Measurements from ENCODE around the gene GALNT7.

The GALNT7 gene

DNA sequence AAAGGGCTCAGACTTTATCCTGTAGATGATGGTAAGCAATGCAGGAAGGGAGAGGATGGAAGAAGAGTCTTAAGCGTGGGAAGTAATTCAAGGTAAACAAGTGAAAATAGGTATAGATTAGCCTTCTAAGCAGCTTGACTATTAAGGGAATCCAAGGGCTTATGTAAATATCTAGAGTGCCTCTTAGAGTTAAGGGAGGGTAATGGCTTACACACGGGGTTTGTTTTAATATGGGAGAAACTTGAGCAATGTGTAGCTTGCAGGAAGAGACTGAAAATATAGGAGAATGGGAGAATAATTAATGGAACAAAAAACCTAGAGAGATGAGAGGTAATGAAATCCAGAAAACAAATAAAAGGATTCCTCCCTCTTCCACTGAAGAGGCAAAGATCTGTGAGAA, 189.3 kb downstream of the GALNT7 start:
- ChIA-PET POLR2A (interaction anchor here (0.8 to 3.0 kb wide), 2 partner anchors 12 to 23 kb away, joined by 3 to 14 read pairs; partner anchors contain the start of gene HMGB2), CTCF (interaction anchor here (1.0 to 2.2 kb wide), 2 partner anchors 39 to 56 kb away, joined by 3 to 7 read pairs; no protein-coding TSS in a partner anchor)
- Histone ChIP-seq H3K9me3 (ENCODE audit: control insufficient read depth, insufficient read depth, low read depth, low read length) (no peaks in the 10 kb centered on the region), H3K27ac (ENCODE audit: extremely low read depth, low read depth, low read length) (no peak overlapping the region), H3K36me3 (ENCODE audit: control insufficient read depth in 2 of 2, insufficient read depth in 1 of 2, low read length in 2 of 2) (no peaks in the 10 kb centered on the region), H3K4me3 (ENCODE audit: low read depth, low read length) (no peak overlapping the region), H3K4me1 (ENCODE audit: control insufficient read depth, insufficient read depth, low read length) (no peaks in the 10 kb centered on the region)
- TF ChIP-seq ZNF266 (tag by site-specific recombination; IDR thresholded peaks at IDR 0.05; ENCODE audit: low read depth) (no peak), ZNF692 (tag by site-specific recombination; IDR thresholded peaks at IDR 0.05) (no peak), SALL2 (tag by site-specific recombination; IDR thresholded peaks at IDR 0.05; ENCODE audit: borderline replicate concordance) (no peak), ZNF302 (tag by site-specific recombination; IDR thresholded peaks at IDR 0.05; ENCODE audit: low read depth) (no peak), MYNN (tag by site-specific recombination; IDR thresholded peaks at IDR 0.05; ENCODE audit: borderline replicate concordance) (no peak), ZNF169 (tag by site-specific recombination; IDR thresholded peaks at IDR 0.05) (no peak)

DNA sequence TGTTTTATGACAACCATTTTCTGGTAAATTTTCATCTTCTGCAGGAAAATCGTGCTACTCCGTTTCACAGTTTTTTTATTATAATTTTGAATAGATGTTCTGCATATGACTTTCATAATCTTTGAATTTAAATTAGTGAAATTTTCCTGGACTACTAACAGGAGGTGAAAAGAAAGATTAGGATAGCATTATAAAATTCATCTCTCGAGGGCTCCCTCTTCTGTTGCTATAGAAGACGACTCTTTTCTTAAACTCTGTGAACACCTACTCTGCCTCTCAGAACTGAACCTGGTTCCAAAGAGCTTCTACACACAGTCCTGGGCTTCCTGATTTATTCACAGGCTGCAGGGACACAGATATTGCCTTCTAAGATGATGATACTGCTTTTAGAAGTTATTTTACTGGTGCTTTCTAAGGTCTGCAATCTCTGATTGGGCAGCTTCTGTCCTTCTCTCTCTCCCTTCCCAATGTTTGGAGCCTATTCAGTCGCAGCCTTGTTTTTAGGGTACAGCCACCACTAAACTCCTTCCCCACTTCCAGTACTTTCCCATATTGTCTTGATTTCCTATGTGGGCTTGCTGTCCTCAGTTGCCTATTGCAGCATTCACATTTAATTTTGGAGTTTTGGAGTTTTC, 192.1 kb downstream of the GALNT7 start:
- Histone ChIP-seq H3K9me3 (ENCODE audit: control insufficient read depth, insufficient read depth, low read depth, low read length) (no peaks in the 10 kb centered on the region), H3K4me3 (ENCODE audit: low read depth, low read length) (no peak overlapping the region), H3K36me3 (ENCODE audit: control insufficient read depth in 2 of 2, insufficient read depth in 1 of 2, low read length in 2 of 2) (no peaks in the 10 kb centered on the region), H3K27ac (ENCODE audit: extremely low read depth, low read depth, low read length) (no peak overlapping the region), H3K4me1 (ENCODE audit: control insufficient read depth, insufficient read depth, low read length) (no peaks in the 10 kb centered on the region)
- POLR2A ChIA-PET, result interaction anchor here (1.3 kb wide), 1 partner anchor 26 kb away, joined by 6 read pairs; the partner anchor contains the start of gene HMGB2
- CTCF ChIA-PET, result interaction anchor here (0.6 to 1.2 kb wide), 6 partner anchors 14 to 551 kb away, joined by 3 to 5 read pairs (median 3); no protein-coding TSS in a partner anchor
- TF ChIP-seq, protein P1, sequence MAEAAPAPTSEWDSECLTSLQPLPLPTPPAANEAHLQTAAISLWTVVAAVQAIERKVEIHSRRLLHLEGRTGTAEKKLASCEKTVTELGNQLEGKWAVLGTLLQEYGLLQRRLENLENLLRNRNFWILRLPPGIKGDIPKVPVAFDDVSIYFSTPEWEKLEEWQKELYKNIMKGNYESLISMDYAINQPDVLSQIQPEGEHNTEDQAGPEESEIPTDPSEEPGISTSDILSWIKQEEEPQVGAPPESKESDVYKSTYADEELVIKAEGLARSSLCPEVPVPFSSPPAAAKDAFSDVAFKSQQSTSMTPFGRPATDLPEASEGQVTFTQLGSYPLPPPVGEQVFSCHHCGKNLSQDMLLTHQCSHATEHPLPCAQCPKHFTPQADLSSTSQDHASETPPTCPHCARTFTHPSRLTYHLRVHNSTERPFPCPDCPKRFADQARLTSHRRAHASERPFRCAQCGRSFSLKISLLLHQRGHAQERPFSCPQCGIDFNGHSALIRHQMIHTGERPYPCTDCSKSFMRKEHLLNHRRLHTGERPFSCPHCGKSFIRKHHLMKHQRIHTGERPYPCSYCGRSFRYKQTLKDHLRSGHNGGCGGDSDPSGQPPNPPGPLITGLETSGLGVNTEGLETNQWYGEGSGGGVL (tag by site-specific recombination; IDR thresholded peaks at IDR 0.05), result no peak
- no peak for TF ChIP-seq ZNF335 (tag by site-specific recombination; conservative IDR thresholded peaks at IDR 0.05)
- no peak for TF ChIP-seq ZNF184 (tag by site-specific recombination; IDR thresholded peaks at IDR 0.05)
- TF ChIP-seq, protein P2, sequence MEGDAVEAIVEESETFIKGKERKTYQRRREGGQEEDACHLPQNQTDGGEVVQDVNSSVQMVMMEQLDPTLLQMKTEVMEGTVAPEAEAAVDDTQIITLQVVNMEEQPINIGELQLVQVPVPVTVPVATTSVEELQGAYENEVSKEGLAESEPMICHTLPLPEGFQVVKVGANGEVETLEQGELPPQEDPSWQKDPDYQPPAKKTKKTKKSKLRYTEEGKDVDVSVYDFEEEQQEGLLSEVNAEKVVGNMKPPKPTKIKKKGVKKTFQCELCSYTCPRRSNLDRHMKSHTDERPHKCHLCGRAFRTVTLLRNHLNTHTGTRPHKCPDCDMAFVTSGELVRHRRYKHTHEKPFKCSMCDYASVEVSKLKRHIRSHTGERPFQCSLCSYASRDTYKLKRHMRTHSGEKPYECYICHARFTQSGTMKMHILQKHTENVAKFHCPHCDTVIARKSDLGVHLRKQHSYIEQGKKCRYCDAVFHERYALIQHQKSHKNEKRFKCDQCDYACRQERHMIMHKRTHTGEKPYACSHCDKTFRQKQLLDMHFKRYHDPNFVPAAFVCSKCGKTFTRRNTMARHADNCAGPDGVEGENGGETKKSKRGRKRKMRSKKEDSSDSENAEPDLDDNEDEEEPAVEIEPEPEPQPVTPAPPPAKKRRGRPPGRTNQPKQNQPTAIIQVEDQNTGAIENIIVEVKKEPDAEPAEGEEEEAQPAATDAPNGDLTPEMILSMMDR (tag by site-specific recombination; IDR thresholded peaks at IDR 0.05), result no peak
- TF ChIP-seq ZNF791 (tag by site-specific recombination; IDR thresholded peaks at IDR 0.05), result no peak
- TF ChIP-seq, protein P3, sequence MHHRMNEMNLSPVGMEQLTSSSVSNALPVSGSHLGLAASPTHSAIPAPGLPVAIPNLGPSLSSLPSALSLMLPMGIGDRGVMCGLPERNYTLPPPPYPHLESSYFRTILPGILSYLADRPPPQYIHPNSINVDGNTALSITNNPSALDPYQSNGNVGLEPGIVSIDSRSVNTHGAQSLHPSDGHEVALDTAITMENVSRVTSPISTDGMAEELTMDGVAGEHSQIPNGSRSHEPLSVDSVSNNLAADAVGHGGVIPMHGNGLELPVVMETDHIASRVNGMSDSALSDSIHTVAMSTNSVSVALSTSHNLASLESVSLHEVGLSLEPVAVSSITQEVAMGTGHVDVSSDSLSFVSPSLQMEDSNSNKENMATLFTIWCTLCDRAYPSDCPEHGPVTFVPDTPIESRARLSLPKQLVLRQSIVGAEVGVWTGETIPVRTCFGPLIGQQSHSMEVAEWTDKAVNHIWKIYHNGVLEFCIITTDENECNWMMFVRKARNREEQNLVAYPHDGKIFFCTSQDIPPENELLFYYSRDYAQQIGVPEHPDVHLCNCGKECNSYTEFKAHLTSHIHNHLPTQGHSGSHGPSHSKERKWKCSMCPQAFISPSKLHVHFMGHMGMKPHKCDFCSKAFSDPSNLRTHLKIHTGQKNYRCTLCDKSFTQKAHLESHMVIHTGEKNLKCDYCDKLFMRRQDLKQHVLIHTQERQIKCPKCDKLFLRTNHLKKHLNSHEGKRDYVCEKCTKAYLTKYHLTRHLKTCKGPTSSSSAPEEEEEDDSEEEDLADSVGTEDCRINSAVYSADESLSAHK (tag by site-specific recombination; IDR thresholded peaks at IDR 0.05), result no peak
- no peak for TF ChIP-seq SP2 (tag by site-specific recombination; IDR thresholded peaks at IDR 0.05)
- TF ChIP-seq ZNF146 (tag by site-specific recombination; IDR thresholded peaks at IDR 0.05), result no peak
- TF ChIP-seq ZNF223 (tag by site-specific recombination; IDR thresholded peaks at IDR 0.05), result no peak
- no peak for TF ChIP-seq ZNF140 (tag by site-specific recombination; IDR thresholded peaks at IDR 0.05)
- TF ChIP-seq, protein P4, sequence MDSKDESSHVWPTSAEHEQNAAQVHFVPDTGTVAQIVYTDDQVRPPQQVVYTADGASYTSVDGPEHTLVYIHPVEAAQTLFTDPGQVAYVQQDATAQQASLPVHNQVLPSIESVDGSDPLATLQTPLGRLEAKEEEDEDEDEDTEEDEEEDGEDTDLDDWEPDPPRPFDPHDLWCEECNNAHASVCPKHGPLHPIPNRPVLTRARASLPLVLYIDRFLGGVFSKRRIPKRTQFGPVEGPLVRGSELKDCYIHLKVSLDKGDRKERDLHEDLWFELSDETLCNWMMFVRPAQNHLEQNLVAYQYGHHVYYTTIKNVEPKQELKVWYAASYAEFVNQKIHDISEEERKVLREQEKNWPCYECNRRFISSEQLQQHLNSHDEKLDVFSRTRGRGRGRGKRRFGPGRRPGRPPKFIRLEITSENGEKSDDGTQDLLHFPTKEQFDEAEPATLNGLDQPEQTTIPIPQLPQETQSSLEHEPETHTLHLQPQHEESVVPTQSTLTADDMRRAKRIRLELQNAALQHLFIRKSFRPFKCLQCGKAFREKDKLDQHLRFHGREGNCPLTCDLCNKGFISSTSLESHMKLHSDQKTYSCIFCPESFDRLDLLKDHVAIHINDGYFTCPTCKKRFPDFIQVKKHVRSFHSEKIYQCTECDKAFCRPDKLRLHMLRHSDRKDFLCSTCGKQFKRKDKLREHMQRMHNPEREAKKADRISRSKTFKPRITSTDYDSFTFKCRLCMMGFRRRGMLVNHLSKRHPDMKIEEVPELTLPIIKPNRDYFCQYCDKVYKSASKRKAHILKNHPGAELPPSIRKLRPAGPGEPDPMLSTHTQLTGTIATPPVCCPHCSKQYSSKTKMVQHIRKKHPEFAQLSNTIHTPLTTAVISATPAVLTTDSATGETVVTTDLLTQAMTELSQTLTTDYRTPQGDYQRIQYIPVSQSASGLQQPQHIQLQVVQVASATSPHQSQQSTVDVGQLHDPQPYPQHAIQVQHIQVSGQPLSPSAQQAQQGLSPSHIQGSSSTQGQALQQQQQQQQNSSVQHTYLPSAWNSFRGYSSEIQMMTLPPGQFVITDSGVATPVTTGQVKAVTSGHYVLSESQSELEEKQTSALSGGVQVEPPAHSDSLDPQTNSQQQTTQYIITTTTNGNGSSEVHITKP (tag by site-specific recombination; IDR thresholded peaks at IDR 0.05), result no peak
- no peak for TF ChIP-seq ZNF544 (tag by site-specific recombination; IDR thresholded peaks at IDR 0.05)
- TF ChIP-seq, protein P5, sequence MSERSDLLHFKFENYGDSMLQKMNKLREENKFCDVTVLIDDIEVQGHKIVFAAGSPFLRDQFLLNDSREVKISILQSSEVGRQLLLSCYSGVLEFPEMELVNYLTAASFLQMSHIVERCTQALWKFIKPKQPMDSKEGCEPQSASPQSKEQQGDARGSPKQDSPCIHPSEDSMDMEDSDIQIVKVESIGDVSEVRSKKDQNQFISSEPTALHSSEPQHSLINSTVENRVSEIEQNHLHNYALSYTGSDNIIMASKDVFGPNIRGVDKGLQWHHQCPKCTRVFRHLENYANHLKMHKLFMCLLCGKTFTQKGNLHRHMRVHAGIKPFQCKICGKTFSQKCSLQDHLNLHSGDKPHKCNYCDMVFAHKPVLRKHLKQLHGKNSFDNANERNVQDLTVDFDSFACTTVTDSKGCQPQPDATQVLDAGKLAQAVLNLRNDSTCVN (tag by site-specific recombination; optimal IDR thresholded peaks at IDR 0.05), result no peak
- TF ChIP-seq ZNF677 (tag by site-specific recombination; IDR thresholded peaks at IDR 0.05), result no peak
- no peak for TF ChIP-seq REPIN1 (tag by site-specific recombination; IDR thresholded peaks at IDR 0.05; ENCODE audit: low read depth)
- TF ChIP-seq ZNF302 (tag by site-specific recombination; IDR thresholded peaks at IDR 0.05; ENCODE audit: low read depth), result no peak
